GM18868 (cell line): ENCODE measurements around the gene HTT.

Experiments used
- ATAC-seq: cut with Tn5 transposase; IDR thresholded peaks from one replicate; pipeline ENCODE4 v1.9.1; 2021; ENCODE audit warnings: mild to moderate bottlenecking, moderate library complexity; ENCODE audit not compliant: unreplicated experiment

Gene HTT

GRCh38 chr4:3285558-3286334, 211.3 kb downstream of the HTT start:
- peak; percentile 32 for ATAC-seq

GRCh38 chr4:3286335-3287175, 212.1 kb downstream of the HTT start:
- ATAC-seq, result peak; percentile 92

- no peak for ATAC-seq
Measured at GRCh38 chr4:3287271-3287971, 212.9 kb downstream of the HTT start.

- no peak for ATAC-seq
Measured at GRCh38 chr4:3287972-3288570, 213.6 kb downstream of the HTT start.

- no peak for ATAC-seq
Measured at GRCh38 chr4:3288571-3289094, 214.2 kb downstream of the HTT start.

GRCh38 chr4:3290476-3290875, 216.0 kb downstream of the HTT start:
- ATAC-seq, result no peak

- ATAC-seq, result no peak
Measured at GRCh38 chr4:3290889-3291321, 216.4 kb downstream of the HTT start.

- ATAC-seq, result no peak
Measured at GRCh38 chr4:3291411-3291968, 217.0 kb downstream of the HTT start.

GRCh38 chr4:3291969-3292570, 217.6 kb downstream of the HTT start:
- ATAC-seq, result no peak

- ATAC-seq, result peak; percentile 80
Measured at GRCh38 chr4:3292571-3293400, 218.3 kb downstream of the HTT start, which contains the start of gene RGS12. Gene RGS12, plus strand, starts transcription at chr4:3293021. Its CDS starts 23,150 bp downstream, at chr4:3316171.
